Caco-2 (cell line): Measurements from ENCODE around the gene ZNF284. TPM values are rescaled to one million over a fixed set of nuclear protein-coding genes. Genes with fewer than 3 reads are reported as not detected.
A peak's percentile ranks its signal among the peaks of the same experiment; 100 is the strongest.

Source experiments
- BruUV-seq: library from RNA; stranded (reverse); fragments of 400-500 nt; replicated peaks from 2 replicates; lab custom pipeline; 2021; lab: Mats Ljungman, UMichigan
- CTCF ChIA-PET: fragments of 300-600 bp; sonication (Branson Sonifier 250); formaldehyde crosslinking; loops from one replicate; lab custom pipeline; 2022; ENCODE audit warnings: antibody characterized with exemption; lab: Charles Lee
- POLR2A ChIA-PET: fragments of 300-600 bp; sonication (Branson Sonifier 250); formaldehyde crosslinking; loops from one replicate; lab custom pipeline; 2022; ENCODE audit warnings: antibody characterized with exemption; lab: Charles Lee
- DNase-seq, 2 experiments: peaks; one replicate each; pipeline versions ENCODE4 v3.0.0 to v3.0.0-alpha.2; 2020 to 2022
- H3K27me3 ChIP-seq: replicated peaks from 2 replicates; pipeline ENCODE4 v1.6.0; 2011; ENCODE audit warnings: low read length; ENCODE audit not compliant: control insufficient read depth, insufficient read depth
- H3K36me3 ChIP-seq: 2 replicates; pipeline ENCODE4 v1.5.1; 2011; ENCODE audit warnings: low read length; ENCODE audit not compliant: control insufficient read depth, insufficient read depth
- H3K4me1 ChIP-seq: fragments of 250-450 bp; sonication (Bioruptor Pico); 2 replicates; pipeline ENCODE4 v1.5.1; 2020; ENCODE audit warnings: mild to moderate bottlenecking
- H3K4me3 ChIP-seq: 2 replicates; pipeline ENCODE4 v1.5.1; 2011; ENCODE audit warnings: low read depth, mild to moderate bottlenecking, control low read depth, low read length
- H3K9me3 ChIP-seq: fragments of 250-450 bp; sonication (Bioruptor Pico); 2 replicates; pipeline ENCODE4 v1.5.1; 2020; ENCODE audit warnings: mild to moderate bottlenecking, moderate library complexity
- H3K27ac Mint-ChIP-seq: one replicate; pipeline ENCODE4 v1.8.0; 2022; ENCODE audit warnings: mixed read lengths; ENCODE audit not compliant: unreplicated experiment
- H3K27me3 Mint-ChIP-seq: one replicate; pipeline ENCODE4 v1.8.0; 2022; ENCODE audit warnings: mixed read lengths; ENCODE audit not compliant: insufficient read depth, unreplicated experiment
- H3K36me3 Mint-ChIP-seq: one replicate; pipeline ENCODE4 v1.8.0; 2022; ENCODE audit warnings: mild to moderate bottlenecking, mixed read lengths; ENCODE audit not compliant: insufficient read depth, unreplicated experiment
- H3K4me1 Mint-ChIP-seq: one replicate; pipeline ENCODE4 v1.8.0; 2022; ENCODE audit warnings: low read depth, mixed read lengths; ENCODE audit not compliant: unreplicated experiment
- H3K4me3 Mint-ChIP-seq: one replicate; pipeline ENCODE4 v1.8.0; 2022; ENCODE audit warnings: mild to moderate bottlenecking, moderate library complexity, mixed read lengths; ENCODE audit not compliant: unreplicated experiment
- H3K9me3 Mint-ChIP-seq: one replicate; pipeline ENCODE4 v1.8.0; 2022; ENCODE audit warnings: mixed read lengths; ENCODE audit not compliant: unreplicated experiment
- intact Hi-C: fragments of 100-400 bp; cut with micrococcal nuclease; formaldehyde crosslinking; loops from one replicate; pipeline ENCODE4 v1.10.0; 2022; ENCODE audit not compliant: unreplicated experiment
- total RNA-seq: library from RNA; stranded (reverse); gene quantifications from 2 replicates; pipeline ENCODE4 v1.2.3, GENCODE V29; 2022
- TF ChIP-seq, protein P1 (sequence below), 2 experiments: fragments of 200-600 bp in 1 of 2; IDR thresholded peaks; 1 replicate in 1 of 2; 2 replicates in 1 of 2; pipeline versions ENCODE4 v1.5.1 to v1.8.0; 2011 to 2022; ENCODE audit warnings: antibody characterized with exemption in 1 of 2, control low read depth in 1 of 2, inconsistent platforms in 1 of 2, low read depth in 1 of 2, low read length in 1 of 2, mild to moderate bottlenecking in 1 of 2, moderate library complexity in 1 of 2; ENCODE audit not compliant: insufficient read depth in 1 of 2, severe bottlenecking in 1 of 2, unreplicated experiment in 1 of 2

The ZNF284 gene
- total RNA-seq, 1 experiment from 2014 or later = 2.3 TPM

DNA sequence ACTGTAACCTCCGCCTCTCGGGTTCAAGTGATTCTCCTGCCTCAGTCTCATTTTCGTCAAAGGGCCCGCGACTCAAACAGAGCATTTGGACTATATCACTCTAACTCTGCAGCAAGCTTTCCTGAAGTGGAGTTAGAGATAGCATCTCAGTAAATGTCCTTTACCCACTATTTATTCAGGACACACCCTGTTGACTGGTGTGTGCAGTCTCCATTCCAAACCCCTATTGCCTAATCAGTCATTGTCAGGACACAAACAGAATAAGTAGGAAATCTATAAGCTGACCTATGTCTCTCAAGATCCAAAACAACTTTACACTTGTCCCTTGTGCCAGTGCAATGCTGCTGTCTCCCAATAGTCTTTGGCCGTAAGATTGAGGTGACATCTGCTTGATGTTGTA is 45.3 kb upstream of the ZNF284 start:
- CTCF ChIA-PET = no interaction called here
- peaks cover 11% of the 10 kb centered on the region for H3K36me3 ChIP-seq
- POLR2A ChIA-PET = no interaction called here
- H3K9me3 Mint-ChIP-seq = peaks cover 29% of the 10 kb centered on the region
- peaks cover 29% of the 10 kb centered on the region for H3K36me3 Mint-ChIP-seq
- BruUV-seq = no TSS peak
- DNase-seq = peak in 1 of 2 experiments; percentile 16
- H3K27me3 ChIP-seq = no peaks in the 10 kb centered on the region
- peak overlapping the region; percentile 99 for H3K4me3 Mint-ChIP-seq
- intact Hi-C loops = no loop called here
- H3K27ac Mint-ChIP-seq = no peak overlapping the region
- peaks cover 5% of the 10 kb centered on the region for H3K27me3 Mint-ChIP-seq
- TF ChIP-seq, protein P1, sequence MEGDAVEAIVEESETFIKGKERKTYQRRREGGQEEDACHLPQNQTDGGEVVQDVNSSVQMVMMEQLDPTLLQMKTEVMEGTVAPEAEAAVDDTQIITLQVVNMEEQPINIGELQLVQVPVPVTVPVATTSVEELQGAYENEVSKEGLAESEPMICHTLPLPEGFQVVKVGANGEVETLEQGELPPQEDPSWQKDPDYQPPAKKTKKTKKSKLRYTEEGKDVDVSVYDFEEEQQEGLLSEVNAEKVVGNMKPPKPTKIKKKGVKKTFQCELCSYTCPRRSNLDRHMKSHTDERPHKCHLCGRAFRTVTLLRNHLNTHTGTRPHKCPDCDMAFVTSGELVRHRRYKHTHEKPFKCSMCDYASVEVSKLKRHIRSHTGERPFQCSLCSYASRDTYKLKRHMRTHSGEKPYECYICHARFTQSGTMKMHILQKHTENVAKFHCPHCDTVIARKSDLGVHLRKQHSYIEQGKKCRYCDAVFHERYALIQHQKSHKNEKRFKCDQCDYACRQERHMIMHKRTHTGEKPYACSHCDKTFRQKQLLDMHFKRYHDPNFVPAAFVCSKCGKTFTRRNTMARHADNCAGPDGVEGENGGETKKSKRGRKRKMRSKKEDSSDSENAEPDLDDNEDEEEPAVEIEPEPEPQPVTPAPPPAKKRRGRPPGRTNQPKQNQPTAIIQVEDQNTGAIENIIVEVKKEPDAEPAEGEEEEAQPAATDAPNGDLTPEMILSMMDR (IDR thresholded peaks at IDR 0.05; ENCODE audit: insufficient read depth in 1 of 2, low read depth in 1 of 2, low read length in 1 of 2, severe bottlenecking in 1 of 2, unreplicated experiment in 1 of 2) = no peak
- peaks cover 19% of the 10 kb centered on the region for H3K9me3 ChIP-seq
- no peak overlapping the region for H3K4me3 ChIP-seq
- peaks cover 12% of the 10 kb centered on the region for H3K4me1 Mint-ChIP-seq
- H3K4me1 ChIP-seq = peaks cover 14% of the 10 kb centered on the region

DNA sequence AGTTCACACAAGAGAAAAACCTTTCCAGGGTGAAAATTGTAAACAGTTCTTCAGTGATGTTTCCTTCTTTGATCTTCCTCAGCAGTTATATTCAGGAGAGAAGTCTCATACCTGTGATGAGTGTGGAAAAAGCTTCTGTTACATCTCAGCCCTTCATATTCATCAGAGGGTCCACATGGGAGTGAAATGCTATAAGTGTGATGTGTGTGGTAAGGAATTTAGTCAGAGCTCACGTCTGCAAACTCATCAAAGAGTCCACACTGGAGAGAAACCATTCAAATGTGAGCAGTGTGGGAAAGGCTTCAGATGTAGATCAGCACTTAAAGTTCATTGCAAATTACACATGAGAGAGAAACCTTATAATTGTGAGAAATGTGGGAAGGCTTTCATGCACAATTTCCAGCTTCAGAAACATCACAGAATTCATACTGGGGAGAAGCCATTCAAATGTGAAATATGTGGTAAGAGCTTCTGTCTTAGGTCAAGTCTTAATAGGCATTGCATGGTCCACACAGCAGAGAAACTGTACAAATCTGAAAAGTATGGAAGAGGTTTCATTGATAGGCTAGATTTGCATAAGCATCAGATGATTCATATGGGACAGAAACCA is 39.9 kb upstream of the ZNF284 start:
- no peak overlapping the region for H3K27ac Mint-ChIP-seq
- H3K4me1 ChIP-seq = no peaks in the 10 kb centered on the region
- ChIA-PET CTCF (no interaction called here), POLR2A (no interaction called here)
- TF ChIP-seq, protein P1 (IDR thresholded peaks at IDR 0.05; ENCODE audit: insufficient read depth in 1 of 2, low read depth in 1 of 2, low read length in 1 of 2, severe bottlenecking in 1 of 2, unreplicated experiment in 1 of 2) = no peak
- no peaks in the 10 kb centered on the region for H3K4me1 Mint-ChIP-seq
- no peak for DNase-seq
- peaks cover 31% of the 10 kb centered on the region for H3K36me3 Mint-ChIP-seq
- BruUV-seq = no TSS peak
- H3K36me3 ChIP-seq = peaks cover 12% of the 10 kb centered on the region
- no peaks in the 10 kb centered on the region for H3K27me3 Mint-ChIP-seq
- no peak overlapping the region for H3K4me3 ChIP-seq
- H3K9me3 ChIP-seq = peaks cover 35% of the 10 kb centered on the region
- intact Hi-C loops = no loop called here
- H3K27me3 ChIP-seq = no peaks in the 10 kb centered on the region
- H3K4me3 Mint-ChIP-seq = no peak overlapping the region
- peaks cover 55% of the 10 kb centered on the region for H3K9me3 Mint-ChIP-seq

DNA sequence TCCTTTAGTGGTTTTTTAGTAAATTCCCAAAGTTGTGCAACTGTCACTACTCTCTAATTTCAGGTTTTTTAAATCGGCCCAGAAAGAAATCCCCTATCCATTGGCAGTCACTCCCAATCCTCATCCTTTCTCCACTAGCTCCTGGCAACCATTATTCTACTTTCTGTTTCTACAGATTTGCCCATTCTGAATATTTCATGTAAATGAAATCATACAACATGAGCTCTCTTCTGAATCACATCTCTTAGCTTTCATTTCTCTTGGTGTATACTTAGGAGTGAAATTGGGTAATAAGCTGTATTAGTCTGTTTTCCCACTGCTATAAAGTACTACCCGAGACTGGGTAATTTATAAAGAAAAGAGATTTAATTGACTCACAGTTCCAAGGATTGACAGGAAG is 29.8 kb upstream of the ZNF284 start:
- Histone ChIP-seq H3K36me3 (no peaks in the 10 kb centered on the region), H3K27me3 (no peaks in the 10 kb centered on the region), H3K9me3 (peaks cover 27% of the 10 kb centered on the region), H3K4me1 (no peaks in the 10 kb centered on the region), H3K4me3 (no peak overlapping the region)
- TF ChIP-seq, protein P1 (IDR thresholded peaks at IDR 0.05; ENCODE audit: insufficient read depth in 1 of 2, low read depth in 1 of 2, low read length in 1 of 2, severe bottlenecking in 1 of 2, unreplicated experiment in 1 of 2) = no peak
- no peak overlapping the region for H3K27ac Mint-ChIP-seq
- peaks cover 29% of the 10 kb centered on the region for H3K9me3 Mint-ChIP-seq
- ChIA-PET CTCF (no interaction called here), POLR2A (no interaction called here)
- intact Hi-C loops = no loop called here
- H3K4me3 Mint-ChIP-seq = no peak overlapping the region
- H3K27me3 Mint-ChIP-seq = peaks cover 9% of the 10 kb centered on the region
- no peak for DNase-seq
- no peaks in the 10 kb centered on the region for H3K4me1 Mint-ChIP-seq
- H3K36me3 Mint-ChIP-seq = no peaks in the 10 kb centered on the region
- no TSS peak for BruUV-seq
